ENCODE data around the gene SCAPER. TPM values are rescaled to one million over a fixed set of nuclear protein-coding genes. Genes with fewer than 3 reads are reported as not detected.

The SCAPER gene
- total RNA-seq, 1 donor from 2014 or later = 78.1 TPM

DNA sequence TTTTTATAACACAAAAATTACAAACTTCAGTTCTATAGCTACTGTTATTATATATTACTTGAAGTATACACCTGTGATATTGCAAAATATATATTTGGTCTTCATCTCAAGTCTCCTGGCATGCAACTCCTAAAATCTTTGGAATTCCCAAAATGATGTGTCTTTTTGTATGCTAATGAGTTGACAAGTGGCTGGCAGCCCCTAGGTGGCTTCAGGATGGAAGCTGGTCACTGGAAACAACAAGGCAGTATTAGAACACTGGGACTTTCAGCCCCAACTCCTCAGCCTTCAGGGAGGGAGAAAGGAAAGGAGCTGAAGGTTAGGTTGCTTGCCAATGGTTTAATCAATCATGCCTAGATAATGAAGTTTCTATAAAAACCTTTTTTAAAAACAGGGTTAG, 112.0 kb downstream of the SCAPER start:
- Histone ChIP-seq H3K36me3 (peaks cover 20 to 38% of the 10 kb centered on the region in 2 donors), H3K27ac (no peak overlapping the region), H3K27me3 (no peaks in the 10 kb centered on the region), H3K9me3 (peaks cover 0 to 8% of the 10 kb centered on the region in 2 donors), H3K4me3 (no peak overlapping the region), H3K4me1 (no peaks in the 10 kb centered on the region)
- TF ChIP-seq, protein P1, sequence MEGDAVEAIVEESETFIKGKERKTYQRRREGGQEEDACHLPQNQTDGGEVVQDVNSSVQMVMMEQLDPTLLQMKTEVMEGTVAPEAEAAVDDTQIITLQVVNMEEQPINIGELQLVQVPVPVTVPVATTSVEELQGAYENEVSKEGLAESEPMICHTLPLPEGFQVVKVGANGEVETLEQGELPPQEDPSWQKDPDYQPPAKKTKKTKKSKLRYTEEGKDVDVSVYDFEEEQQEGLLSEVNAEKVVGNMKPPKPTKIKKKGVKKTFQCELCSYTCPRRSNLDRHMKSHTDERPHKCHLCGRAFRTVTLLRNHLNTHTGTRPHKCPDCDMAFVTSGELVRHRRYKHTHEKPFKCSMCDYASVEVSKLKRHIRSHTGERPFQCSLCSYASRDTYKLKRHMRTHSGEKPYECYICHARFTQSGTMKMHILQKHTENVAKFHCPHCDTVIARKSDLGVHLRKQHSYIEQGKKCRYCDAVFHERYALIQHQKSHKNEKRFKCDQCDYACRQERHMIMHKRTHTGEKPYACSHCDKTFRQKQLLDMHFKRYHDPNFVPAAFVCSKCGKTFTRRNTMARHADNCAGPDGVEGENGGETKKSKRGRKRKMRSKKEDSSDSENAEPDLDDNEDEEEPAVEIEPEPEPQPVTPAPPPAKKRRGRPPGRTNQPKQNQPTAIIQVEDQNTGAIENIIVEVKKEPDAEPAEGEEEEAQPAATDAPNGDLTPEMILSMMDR (IDR thresholded peaks at IDR 0.05) = no peak
- DNase-seq (ENCODE audit: low spot score in 2 of 2) = no peak
- intact Hi-C loops (cut with DNase I) = no loop called here

DNA sequence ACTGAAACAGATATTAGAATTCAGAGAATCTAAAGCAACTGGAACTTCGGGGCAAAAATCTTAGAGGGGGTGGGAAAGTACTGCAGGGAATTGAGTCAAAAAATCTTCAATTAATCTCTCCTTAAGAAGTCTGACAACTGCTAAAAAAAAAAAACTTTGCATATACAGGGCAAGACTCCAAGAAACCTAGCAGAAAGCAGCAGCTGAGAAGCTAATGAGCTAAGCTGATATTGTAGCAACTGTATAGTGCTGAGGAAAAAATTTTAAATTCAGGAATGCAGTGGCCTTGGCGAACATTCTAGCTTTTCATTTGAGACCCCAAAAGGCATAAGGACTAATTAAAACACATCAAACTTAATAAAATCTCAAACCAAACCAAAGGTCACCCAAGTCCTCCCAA, 113.6 kb downstream of the SCAPER start:
- Histone ChIP-seq H3K27me3 (no peaks in the 10 kb centered on the region), H3K27ac (no peak overlapping the region), H3K9me3 (peaks cover 0 to 8% of the 10 kb centered on the region in 2 donors), H3K4me1 (no peaks in the 10 kb centered on the region), H3K4me3 (no peak overlapping the region), H3K36me3 (peaks cover 20 to 38% of the 10 kb centered on the region in 2 donors)
- DNase-seq (ENCODE audit: low spot score in 2 of 2) = no peak
- intact Hi-C loops (cut with DNase I) = no loop called here
- TF ChIP-seq, protein P1 (IDR thresholded peaks at IDR 0.05) = no peak

DNA sequence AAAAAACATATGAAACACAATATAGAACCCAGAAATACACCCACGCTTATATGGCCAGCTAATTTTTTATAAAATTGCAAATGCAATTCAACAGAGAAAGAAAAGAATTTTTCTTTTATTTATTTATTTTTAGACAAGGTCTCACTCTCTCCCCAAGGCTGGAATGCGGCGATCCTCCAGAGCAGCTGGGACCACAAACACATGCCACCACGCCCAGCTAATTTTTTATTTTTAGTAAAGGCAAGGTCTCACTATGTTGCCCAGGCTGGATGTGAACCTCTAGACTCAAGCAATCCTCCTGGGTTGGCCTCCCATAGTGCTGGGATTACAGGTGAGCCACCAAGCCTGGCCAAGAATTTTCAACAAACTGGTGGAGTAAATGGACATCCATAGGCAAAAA, 117.9 kb downstream of the SCAPER start:
- H3K27me3 ChIP-seq = no peaks in the 10 kb centered on the region
- TF ChIP-seq, protein P1 (IDR thresholded peaks at IDR 0.05) = no peak
- H3K36me3 ChIP-seq = peaks cover 7 to 32% of the 10 kb centered on the region in 2 donors
- no peak overlapping the region for H3K27ac ChIP-seq
- H3K9me3 ChIP-seq = peaks cover 0 to 13% of the 10 kb centered on the region in 2 donors
- DNase-seq (ENCODE audit: low spot score in 2 of 2) = no peak
- H3K4me3 ChIP-seq = no peak overlapping the region
- H3K4me1 ChIP-seq = no peaks in the 10 kb centered on the region
- intact Hi-C loops (cut with DNase I) = no loop called here

DNA sequence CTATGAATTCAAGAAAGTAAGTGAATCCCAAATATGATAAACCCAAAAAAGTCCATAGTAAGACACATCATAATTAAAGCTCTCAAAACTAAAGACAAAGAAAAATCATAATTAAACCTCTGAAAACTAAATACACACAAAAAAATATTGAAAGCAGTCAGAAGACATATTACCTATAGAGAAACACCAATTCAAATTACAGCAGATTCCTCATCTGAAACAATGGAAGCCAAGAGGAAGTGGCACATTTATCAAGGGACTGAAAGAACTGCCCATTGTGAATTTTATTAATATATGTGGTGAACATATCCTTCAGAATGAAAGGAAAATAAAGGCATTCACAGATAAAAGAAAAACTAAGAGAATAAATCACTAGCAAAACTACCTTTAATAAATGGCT, 128.2 kb downstream of the SCAPER start:
- Histone ChIP-seq H3K9me3 (no peaks in the 10 kb centered on the region), H3K4me3 (no peak overlapping the region), H3K27me3 (no peaks in the 10 kb centered on the region), H3K27ac (no peak overlapping the region), H3K36me3 (peaks cover 4 to 18% of the 10 kb centered on the region in 2 donors), H3K4me1 (no peaks in the 10 kb centered on the region)
- no peak for DNase-seq (ENCODE audit: low spot score in 2 of 2)
- TF ChIP-seq, protein P1 (IDR thresholded peaks at IDR 0.05) = no peak
- intact Hi-C loops (cut with DNase I) = no loop called here

GRCh38 chr15:76776480-76776879, 128.7 kb downstream of the SCAPER start:
- H3K9me3 ChIP-seq = no peaks in the 10 kb centered on the region
- TF ChIP-seq, protein P1 (IDR thresholded peaks at IDR 0.05) = no peak
- no peaks in the 10 kb centered on the region for H3K27me3 ChIP-seq
- H3K4me3 ChIP-seq = no peak overlapping the region
- H3K4me1 ChIP-seq = no peaks in the 10 kb centered on the region
- no peak for DNase-seq (ENCODE audit: low spot score in 2 of 2)
- H3K36me3 ChIP-seq = peaks cover 4 to 18% of the 10 kb centered on the region in 2 donors
- intact Hi-C loops (cut with DNase I) = no loop called here
- no peak overlapping the region for H3K27ac ChIP-seq

- DNase-seq (ENCODE audit: low spot score in 2 of 2) = no peak
- peaks cover 0 to 15% of the 10 kb centered on the region in 2 donors for H3K36me3 ChIP-seq
- no peak overlapping the region for H3K4me3 ChIP-seq
- H3K4me1 ChIP-seq = no peaks in the 10 kb centered on the region
- H3K27me3 ChIP-seq = no peaks in the 10 kb centered on the region
- H3K9me3 ChIP-seq = no peaks in the 10 kb centered on the region
- intact Hi-C loops (cut with DNase I) = no loop called here
- TF ChIP-seq, protein P1 (IDR thresholded peaks at IDR 0.05) = no peak
- H3K27ac ChIP-seq = no peak overlapping the region
Measured at GRCh38 chr15:76773234-76773633, 131.9 kb downstream of the SCAPER start.
